ENCODE measurements around the gene LRRC27.

- TF ChIP-seq, protein P1, sequence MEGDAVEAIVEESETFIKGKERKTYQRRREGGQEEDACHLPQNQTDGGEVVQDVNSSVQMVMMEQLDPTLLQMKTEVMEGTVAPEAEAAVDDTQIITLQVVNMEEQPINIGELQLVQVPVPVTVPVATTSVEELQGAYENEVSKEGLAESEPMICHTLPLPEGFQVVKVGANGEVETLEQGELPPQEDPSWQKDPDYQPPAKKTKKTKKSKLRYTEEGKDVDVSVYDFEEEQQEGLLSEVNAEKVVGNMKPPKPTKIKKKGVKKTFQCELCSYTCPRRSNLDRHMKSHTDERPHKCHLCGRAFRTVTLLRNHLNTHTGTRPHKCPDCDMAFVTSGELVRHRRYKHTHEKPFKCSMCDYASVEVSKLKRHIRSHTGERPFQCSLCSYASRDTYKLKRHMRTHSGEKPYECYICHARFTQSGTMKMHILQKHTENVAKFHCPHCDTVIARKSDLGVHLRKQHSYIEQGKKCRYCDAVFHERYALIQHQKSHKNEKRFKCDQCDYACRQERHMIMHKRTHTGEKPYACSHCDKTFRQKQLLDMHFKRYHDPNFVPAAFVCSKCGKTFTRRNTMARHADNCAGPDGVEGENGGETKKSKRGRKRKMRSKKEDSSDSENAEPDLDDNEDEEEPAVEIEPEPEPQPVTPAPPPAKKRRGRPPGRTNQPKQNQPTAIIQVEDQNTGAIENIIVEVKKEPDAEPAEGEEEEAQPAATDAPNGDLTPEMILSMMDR (IDR thresholded peaks at IDR 0.05) = no peak
- TF ChIP-seq POLR2A (IDR thresholded peaks at IDR 0.05) = no peak
Measured at GRCh38 chr10:132289439-132289838, 42.6 kb upstream of the LRRC27 start.

Data from adrenal gland (tissue), 5 donors.